ENCODE results near the gene NRF1.

Gene NRF1

GRCh38 chr7:129606803-129607202 lies 4.7 kb upstream of the NRF1 start:
- no peak for DNase-seq (ENCODE audit: extremely low read depth, low read depth)
- H3K4me3 ChIP-seq (replicated peaks; ENCODE audit: low read depth, low read length): no peak overlapping the region
- TF ChIP-seq CTCF (IDR thresholded peaks at IDR 0.05; ENCODE audit: low read depth, low read length, missing control alignments): no peak

GRCh38 chr7:129607471-129608120 lies 3.9 kb upstream of the NRF1 start:
- H3K4me3 ChIP-seq (replicated peaks; ENCODE audit: low read depth, low read length): no peak overlapping the region
- DNase-seq (ENCODE audit: extremely low read depth, low read depth): no peak
- TF ChIP-seq CTCF (IDR thresholded peaks at IDR 0.05; ENCODE audit: low read depth, low read length, missing control alignments): peak; percentile 67

GRCh38 chr7:129609666-129610065 lies 1.9 kb upstream of the NRF1 start:
- no peak for TF ChIP-seq CTCF (IDR thresholded peaks at IDR 0.05; ENCODE audit: low read depth, low read length, missing control alignments)
- H3K4me3 ChIP-seq (replicated peaks; ENCODE audit: low read depth, low read length): no peak overlapping the region
- DNase-seq (ENCODE audit: extremely low read depth, low read depth): no peak

DNA sequence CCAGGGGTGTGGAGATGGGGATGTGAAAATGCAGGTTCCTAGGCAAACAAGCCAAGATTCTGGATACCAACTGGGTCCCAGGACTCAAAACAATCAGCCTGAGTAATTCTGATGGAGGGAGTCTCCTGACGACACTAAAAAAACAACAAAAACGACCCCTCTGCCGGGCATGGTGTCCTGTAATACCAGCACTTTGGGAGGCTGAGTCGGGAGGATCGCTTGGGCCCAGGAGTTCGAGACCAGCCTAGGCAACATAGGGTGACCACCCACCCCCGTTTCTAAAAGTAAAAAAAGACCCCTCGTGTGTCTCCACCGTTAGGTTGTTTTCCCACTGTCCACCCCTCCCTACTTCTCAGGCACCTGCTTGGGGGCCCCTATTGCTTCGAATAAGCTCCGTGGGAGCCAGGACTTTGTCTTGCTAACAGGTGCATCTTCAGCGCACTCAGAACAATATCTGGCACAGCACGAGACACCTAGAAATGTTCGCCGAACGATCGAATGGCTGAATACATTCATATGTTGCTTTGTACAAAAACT lies 743 bp upstream of the NRF1 start:
- DNase-seq (ENCODE audit: extremely low read depth, low read depth): no peak
- peak overlapping the region; percentile 94 for H3K4me3 ChIP-seq (replicated peaks; ENCODE audit: low read depth, low read length)
- TF ChIP-seq CTCF (IDR thresholded peaks at IDR 0.05; ENCODE audit: low read depth, low read length, missing control alignments): no peak

GRCh38 chr7:129612112-129613015 lies 844 bp downstream of the NRF1 start:
- no peak for DNase-seq (ENCODE audit: extremely low read depth, low read depth)
- TF ChIP-seq CTCF (IDR thresholded peaks at IDR 0.05; ENCODE audit: low read depth, low read length, missing control alignments): peak; percentile 63
- peak overlapping the region; percentile 94 for H3K4me3 ChIP-seq (replicated peaks; ENCODE audit: low read depth, low read length)

DNA sequence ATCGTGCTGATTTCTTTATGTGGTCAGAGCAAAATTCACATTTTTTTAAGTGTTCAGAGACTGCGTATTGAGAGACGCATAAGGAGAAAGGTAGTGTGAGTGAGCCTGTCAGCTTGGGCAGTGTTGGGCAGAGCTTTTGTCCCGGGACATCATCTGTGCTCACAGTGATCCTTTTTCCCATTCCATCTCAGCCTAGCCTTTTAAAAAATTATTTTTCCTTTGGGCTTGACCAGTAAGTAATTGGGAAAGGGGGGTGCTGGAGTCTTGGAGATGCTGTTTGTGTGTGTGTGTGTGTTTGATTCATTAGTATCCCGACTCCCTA lies 1.5 kb downstream of the NRF1 start:
- peak overlapping the region; percentile 94 for H3K4me3 ChIP-seq (replicated peaks; ENCODE audit: low read depth, low read length)
- no peak for TF ChIP-seq CTCF (IDR thresholded peaks at IDR 0.05; ENCODE audit: low read depth, low read length, missing control alignments)

More for the DNA sequence above, 1.5 kb downstream of the NRF1 start:
- no peak for DNase-seq (ENCODE audit: extremely low read depth, low read depth)
